MM.1S (cell line): ENCODE data around the gene AEN.

Source experiments
- DNase-seq: peaks from one replicate; pipeline ENCODE4 v3.0.0-alpha.2; 2015
- H2AFZ ChIP-seq: fragments of 300-600 bp; sonication (generic); 2 replicates; pipeline ENCODE4 v1.6.0; 2016; ENCODE audit warnings: antibody characterized with exemption, low read length
- H3F3A ChIP-seq: fragments of 300-600 bp; sonication (generic); 2 replicates; pipeline ENCODE4 v1.6.1; 2016; ENCODE audit warnings: mild to moderate bottlenecking, antibody characterized with exemption, low read length, moderate library complexity, mixed read lengths; ENCODE audit not compliant: insufficient read depth
- H3K27ac ChIP-seq: fragments of 300-600 bp; sonication (generic); 2 replicates; pipeline ENCODE4 v1.5.1; 2016; ENCODE audit warnings: mild to moderate bottlenecking, low read length
- H3K27me3 ChIP-seq: fragments of 300-600 bp; sonication (generic); replicated peaks from 2 replicates; pipeline ENCODE4 v1.6.0; 2016; ENCODE audit warnings: low read length; ENCODE audit not compliant: insufficient read depth
- H3K36me3 ChIP-seq: fragments of 300-600 bp; sonication (generic); replicated peaks from 2 replicates; pipeline ENCODE4 v1.6.1; 2016; ENCODE audit warnings: mild to moderate bottlenecking, low read length, mixed read lengths; ENCODE audit not compliant: insufficient read depth
- H3K4me1 ChIP-seq: fragments of 300-600 bp; sonication (generic); 2 replicates; pipeline ENCODE4 v1.6.1; 2016; ENCODE audit warnings: low read length, mixed read lengths
- H3K4me2 ChIP-seq: fragments of 300-600 bp; sonication (generic); 2 replicates; pipeline ENCODE4 v1.6.0; 2016; ENCODE audit warnings: low read depth, low read length
- H3K4me3 ChIP-seq: fragments of 300-600 bp; sonication (generic); 2 replicates; pipeline ENCODE4 v1.5.1; 2016; ENCODE audit warnings: low read length, mixed read lengths
- H3K79me2 ChIP-seq: fragments of 300-600 bp; sonication (generic); 2 replicates; pipeline ENCODE4 v1.6.1; 2016; ENCODE audit warnings: mixed run types, low read length, mixed read lengths
- H3K9ac ChIP-seq: fragments of 300-600 bp; sonication (generic); 2 replicates; pipeline ENCODE4 v1.6.1; 2016; ENCODE audit warnings: low read length, mixed read lengths
- H3K9me2 ChIP-seq: fragments of 300-600 bp; sonication (generic); replicated peaks from 2 replicates; pipeline ENCODE4 v1.6.1; 2016; ENCODE audit warnings: mild to moderate bottlenecking, low read length, mixed read lengths; ENCODE audit not compliant: insufficient read depth
- H3K9me3 ChIP-seq: fragments of 300-600 bp; sonication (generic); replicated peaks from 2 replicates; pipeline ENCODE4 v1.6.1; 2016; ENCODE audit warnings: mild to moderate bottlenecking, low read length, mixed read lengths; ENCODE audit not compliant: insufficient read depth
- H4K20me1 ChIP-seq: fragments of 300-600 bp; sonication (generic); 2 replicates; pipeline ENCODE4 v1.6.1; 2016; ENCODE audit warnings: mild to moderate bottlenecking, low read length, moderate library complexity, mixed read lengths; ENCODE audit not compliant: insufficient read depth
- EZH2 ChIP-seq: fragments of 300-600 bp; sonication (generic); optimal IDR thresholded peaks from 2 replicates; pipeline ENCODE3; 2017; ENCODE audit warnings: low read depth, mild to moderate bottlenecking, antibody characterized with exemption, low read length, mixed read lengths
- EZH2phosphoT487 ChIP-seq: fragments of 300-600 bp; sonication (generic); IDR thresholded peaks from 2 replicates; pipeline ENCODE4 v1.6.1; 2018; ENCODE audit warnings: antibody characterized with exemption, low read length
- TF ChIP-seq, protein P1 (sequence below): fragments of 300-600 bp; sonication (generic); IDR thresholded peaks from 2 replicates; pipeline ENCODE4 v1.5.1; 2016; ENCODE audit warnings: antibody characterized with exemption, low read length, mixed read lengths

AEN gene

DNA sequence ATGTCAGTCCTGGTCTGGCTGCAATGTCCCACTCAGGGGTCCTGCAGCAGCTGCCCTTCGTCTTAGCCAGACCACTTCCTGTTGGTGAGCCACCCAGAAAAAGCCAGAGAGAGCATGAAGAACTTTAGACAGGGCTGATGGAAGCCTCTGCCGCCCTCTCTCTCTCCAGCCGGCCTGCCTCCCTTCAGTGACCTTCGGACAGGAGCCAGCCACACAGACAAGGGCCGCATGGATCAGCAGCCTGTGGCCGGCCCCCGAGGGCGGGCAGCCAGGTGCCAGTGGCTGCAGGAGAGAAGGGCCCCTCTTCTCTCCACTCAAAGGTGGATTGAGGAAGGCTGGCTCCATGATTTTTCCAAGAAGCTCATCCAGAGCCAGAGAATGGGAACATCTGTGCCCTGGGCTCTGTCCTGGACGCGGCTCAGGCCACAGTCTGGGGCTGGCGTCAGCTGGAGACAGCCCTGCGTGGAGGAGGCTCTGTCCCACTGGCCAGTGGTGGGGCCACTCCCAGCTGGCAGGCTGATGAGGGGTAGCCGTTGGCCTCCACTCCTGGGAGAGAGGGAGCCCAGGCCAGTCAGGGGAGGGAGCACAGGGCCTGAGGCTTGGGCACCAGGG lies 60.6 kb downstream of the AEN start:
- Histone ChIP-seq H3K9me2 (no peaks in the 10 kb centered on the region), H3K79me2 (no peaks in the 10 kb centered on the region), H3K4me2 (no peak overlapping the region), H4K20me1 (no peaks in the 10 kb centered on the region), H2AFZ (no peak overlapping the region), H3K4me3 (no peak overlapping the region), H3K4me1 (peaks cover 15% of the 10 kb centered on the region), H3K9ac (no peak overlapping the region), H3K27me3 (no peaks in the 10 kb centered on the region), H3K9me3 (no peaks in the 10 kb centered on the region), H3K27ac (no peak overlapping the region), H3K36me3 (no peaks in the 10 kb centered on the region), H3F3A (0 out of 2 replicates have a peak, but pooled peaks cover 5% of the 10 kb centered on the region)
- DNase-seq, result no peak
- TF ChIP-seq, protein P1, sequence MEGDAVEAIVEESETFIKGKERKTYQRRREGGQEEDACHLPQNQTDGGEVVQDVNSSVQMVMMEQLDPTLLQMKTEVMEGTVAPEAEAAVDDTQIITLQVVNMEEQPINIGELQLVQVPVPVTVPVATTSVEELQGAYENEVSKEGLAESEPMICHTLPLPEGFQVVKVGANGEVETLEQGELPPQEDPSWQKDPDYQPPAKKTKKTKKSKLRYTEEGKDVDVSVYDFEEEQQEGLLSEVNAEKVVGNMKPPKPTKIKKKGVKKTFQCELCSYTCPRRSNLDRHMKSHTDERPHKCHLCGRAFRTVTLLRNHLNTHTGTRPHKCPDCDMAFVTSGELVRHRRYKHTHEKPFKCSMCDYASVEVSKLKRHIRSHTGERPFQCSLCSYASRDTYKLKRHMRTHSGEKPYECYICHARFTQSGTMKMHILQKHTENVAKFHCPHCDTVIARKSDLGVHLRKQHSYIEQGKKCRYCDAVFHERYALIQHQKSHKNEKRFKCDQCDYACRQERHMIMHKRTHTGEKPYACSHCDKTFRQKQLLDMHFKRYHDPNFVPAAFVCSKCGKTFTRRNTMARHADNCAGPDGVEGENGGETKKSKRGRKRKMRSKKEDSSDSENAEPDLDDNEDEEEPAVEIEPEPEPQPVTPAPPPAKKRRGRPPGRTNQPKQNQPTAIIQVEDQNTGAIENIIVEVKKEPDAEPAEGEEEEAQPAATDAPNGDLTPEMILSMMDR, result no peak
- TF ChIP-seq EZH2 (no peak), EZH2phosphoT487 (no peak)
